C4-2B (cell line): ENCODE data around the gene LRBA.

ENCODE experiments used
- CTCF ChIP-seq: fragments of 450-650 bp; conservative IDR thresholded peaks from 2 replicates; pipeline ENCODE4 v1.5.1; 2017; ENCODE audit warnings: mild to moderate bottlenecking
- ZFX ChIP-seq: fragments of 450-650 bp; IDR thresholded peaks from 2 replicates; pipeline ENCODE4 v1.6.1; 2017

- no peak for TF ChIP-seq CTCF
- TF ChIP-seq ZFX: no peak
These were observed 198.6 kb downstream of the LRBA start for GRCh38 chr4:150816491-150816890.
